ENCODE measurements around the gene KCNC4. TPM values are rescaled to one million over a fixed set of nuclear protein-coding genes. Genes with fewer than 3 reads are reported as not detected.

The KCNC4 gene
- total and polyA plus RNA-seq, 2 of the 13 experiments (the other 11 are each of a cell fraction or from before 2014, with no cell fraction given): 0.24 to 0.66 TPM

- TF ChIP-seq PRDM15 (CRISPR knock-in tag; IDR thresholded peaks at IDR 0.05): no peak
These were observed 6.8 kb downstream of the KCNC4 start (continued) for GRCh38 chr1:110216844-110217444.

GRCh38 chr1:110218137-110218536 lies 8.0 kb downstream of the KCNC4 start:
- ATAC-seq (no peak), DNase-seq (ENCODE audit: low spot score) (no peak), FAIRE-seq (no peak)
- Histone ChIP-seq H3K9ac (ENCODE audit: insufficient read depth, low read depth, low read length) (no peak overlapping the region), H2AFZ (ENCODE audit: low read length) (no peak overlapping the region), H3K36me3 (replicated peaks in 1 of 2; ENCODE audit: control insufficient read depth in 1 of 2, insufficient read depth in 2 of 2, low read length in 2 of 2) (no peaks in the 10 kb centered on the region), H4K20me1 (ENCODE audit: insufficient read depth, low read length) (no peaks in the 10 kb centered on the region), H3K4me1 (ENCODE audit: insufficient read depth, low read length) (no peaks in the 10 kb centered on the region), H3K9me3 (ENCODE audit: low read length) (no peaks in the 10 kb centered on the region), H3K79me2 (ENCODE audit: insufficient read depth, low read length) (no peaks in the 10 kb centered on the region), H3K27ac (ENCODE audit: extremely low read length, insufficient read depth, low read length) (no peak overlapping the region), H3K27me3 (ENCODE audit: control insufficient read depth in 1 of 2, insufficient read depth in 2 of 2, low read length in 2 of 2) (peaks cover 0 to 12% of the 10 kb centered on the region in 2 experiments; a peak in 2 of 5 replicates), H3K4me2 (ENCODE audit: low read depth, low read length) (no peak overlapping the region), H3K4me3 (replicated peaks in 1 of 3; ENCODE audit: insufficient read depth in 1 of 3, low read depth in 2 of 3, low read length in 3 of 3) (no peak overlapping the region)
- ChIA-PET POLR2A (no interaction called here), CTCF (ENCODE audit: low intra/inter-chr PET ratio, low total read pairs) (no interaction called here)
- in situ Hi-C loops (cut with HindIII; ENCODE audit: extremely low pct_ligation_motif_present, low pct_unique_long_range_greater_than_20kb): no loop called here
- intact Hi-C loops (cut with micrococcal nuclease; ENCODE audit: unreplicated experiment): no loop called here
- BruUV-seq (replicated peaks): no TSS peak
- TF ChIP-seq ATRX (CRISPR knock-in tag; IDR thresholded peaks at IDR 0.05; ENCODE audit: borderline replicate concordance): no peak
- WGBS (ENCODE audit: low lambda C conversion rate): 52% methylated on average over 5 of the region's 5 CpGs
